Measurements from ENCODE around the gene ATG9A.

DNA sequence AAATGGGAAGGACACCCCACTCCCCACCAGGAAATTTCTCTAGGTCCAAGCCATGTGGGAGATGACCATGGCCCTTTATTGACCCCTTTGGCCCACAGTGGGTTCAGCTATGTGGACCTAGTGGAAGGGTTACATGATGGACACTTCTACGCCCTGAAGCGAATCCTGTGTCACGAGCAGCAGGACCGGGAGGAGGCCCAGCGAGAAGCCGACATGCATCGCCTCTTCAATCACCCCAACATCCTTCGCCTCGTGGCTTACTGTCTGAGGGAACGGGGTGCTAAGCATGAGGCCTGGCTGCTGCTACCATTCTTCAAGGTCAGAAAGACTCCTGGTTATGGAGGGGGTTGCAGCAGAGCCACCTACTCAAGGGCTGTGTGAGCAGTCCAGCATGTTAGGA, 17.1 kb upstream of the ATG9A start:
- no peak for TF ChIP-seq CTCF (IDR thresholded peaks at IDR 0.05)
- no peak for TF ChIP-seq POLR2AphosphoS5 (IDR thresholded peaks at IDR 0.05)
- TF ChIP-seq POLR2A (IDR thresholded peaks at IDR 0.05) = no peak
